ENCODE data around the gene DNAJC12.
"Not testable (repeated sequence)": the region's sequence is repeated elsewhere in the genome, so short reads cannot be mapped to it uniquely, and the experiment has no call there.

Gene DNAJC12

GRCh38 chr10:67763499-67764011, 74.4 kb downstream of the DNAJC12 start:
- peak; percentile 34 for DNase-seq (ENCODE audit: low read depth)

- DNase-seq (ENCODE audit: low read depth), result not testable (repeated sequence)
Observed at GRCh38 chr10:67762567-67762966, 75.4 kb downstream of the DNAJC12 start.

GRCh38 chr10:67760272-67760671, 77.7 kb downstream of the DNAJC12 start:
- DNase-seq (ENCODE audit: low read depth), result no peak
